HL-60 (cell line): ENCODE results near the gene TMED4.

ENCODE experiments used
- DNase-seq, 2 experiments: peaks; one replicate each; pipeline ENCODE4 v3.0.0-alpha.2; 2010 to 2020; ENCODE audit warnings: low read depth in 1 of 2, low spot score in 1 of 2
- H3K27ac ChIP-seq: fragments of 250-450 bp; sonication (Bioruptor Pico); replicated peaks from 2 replicates; pipeline ENCODE4 v1.5.1; 2020; ENCODE audit warnings: mild to moderate bottlenecking, moderate library complexity
- H3K27me3 ChIP-seq: fragments of 250-450 bp; sonication (Bioruptor Pico); 2 replicates; pipeline ENCODE4 v1.5.1; 2021; ENCODE audit warnings: mild to moderate bottlenecking, moderate library complexity; ENCODE audit not compliant: insufficient read depth, poor library complexity, severe bottlenecking
- H3K4me3 ChIP-seq: replicated peaks from 2 replicates; pipeline ENCODE4 v1.5.1; 2011; ENCODE audit warnings: mild to moderate bottlenecking, control low read depth, low read length; ENCODE audit not compliant: insufficient read depth
- CTCF ChIP-seq: IDR thresholded peaks from one replicate; pipeline ENCODE4 v1.5.1; 2011; ENCODE audit warnings: low read length, control low read depth, inconsistent platforms; ENCODE audit not compliant: insufficient read depth
- GABPA ChIP-seq: IDR thresholded peaks from 2 replicates; pipeline ENCODE4 v1.6.1; 2012; ENCODE audit warnings: low read depth
- POLR2AphosphoS5 ChIP-seq: IDR thresholded peaks from 2 replicates; pipeline ENCODE4 v1.6.1; 2012; ENCODE audit warnings: low read depth
- SPI1 ChIP-seq: IDR thresholded peaks from 2 replicates; pipeline ENCODE4 v1.6.1; 2012; ENCODE audit warnings: low read depth, mild to moderate bottlenecking, borderline replicate concordance
- TF ChIP-seq, protein P1 (sequence below): IDR thresholded peaks from 2 replicates; pipeline ENCODE4 v1.6.1; 2012; ENCODE audit warnings: low read depth; ENCODE audit not compliant: insufficient replicate concordance

Gene TMED4

DNA sequence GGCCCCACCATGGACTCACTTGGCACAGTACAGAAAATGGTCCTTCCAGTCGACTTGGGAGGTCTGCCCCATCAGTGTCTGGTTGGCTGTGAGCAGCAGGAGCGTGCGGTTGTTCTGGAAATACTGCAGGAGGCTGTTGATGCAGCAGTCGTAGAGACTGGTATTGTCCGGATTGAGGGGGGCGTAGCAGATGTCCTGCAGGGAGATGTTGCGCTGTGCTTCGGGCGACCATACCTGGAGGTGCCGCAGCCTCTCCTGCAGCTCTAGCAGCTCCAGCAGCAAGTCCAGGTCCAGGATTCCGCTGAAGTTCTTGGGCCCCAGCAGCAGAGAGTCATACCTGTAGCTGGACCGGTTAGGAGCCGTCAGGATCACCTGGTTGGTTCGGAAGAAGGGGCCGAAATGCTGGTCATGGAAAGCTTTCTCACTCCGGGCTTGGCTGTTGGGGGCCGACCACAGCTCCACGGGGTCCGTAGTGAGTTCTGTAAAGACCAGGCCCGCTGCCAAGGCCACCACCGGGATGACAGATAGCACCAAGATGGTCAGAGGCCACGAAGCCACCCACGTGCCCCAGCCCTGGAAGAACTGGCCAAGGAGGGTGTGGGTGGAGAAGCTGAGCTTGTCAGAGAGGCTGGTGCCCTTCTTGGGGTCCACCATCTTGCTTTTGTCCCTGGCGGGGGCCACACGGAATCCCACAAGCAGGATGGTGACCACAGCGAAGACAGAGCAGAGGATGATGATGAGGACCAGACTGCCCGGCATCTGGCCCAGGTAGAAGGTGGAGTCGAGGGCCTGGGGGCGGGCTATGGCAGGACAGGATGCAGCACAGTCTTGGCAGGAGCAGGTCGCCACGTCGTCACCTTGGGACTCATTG is 43.0 kb downstream of the TMED4 start:
- Histone ChIP-seq H3K27ac (no peak overlapping the region), H3K27me3 (no peaks in the 10 kb centered on the region), H3K4me3 (no peak overlapping the region)
- TF ChIP-seq CTCF (no peak), POLR2AphosphoS5 (no peak), SPI1 (no peak), GABPA (no peak)
- TF ChIP-seq, protein P1, sequence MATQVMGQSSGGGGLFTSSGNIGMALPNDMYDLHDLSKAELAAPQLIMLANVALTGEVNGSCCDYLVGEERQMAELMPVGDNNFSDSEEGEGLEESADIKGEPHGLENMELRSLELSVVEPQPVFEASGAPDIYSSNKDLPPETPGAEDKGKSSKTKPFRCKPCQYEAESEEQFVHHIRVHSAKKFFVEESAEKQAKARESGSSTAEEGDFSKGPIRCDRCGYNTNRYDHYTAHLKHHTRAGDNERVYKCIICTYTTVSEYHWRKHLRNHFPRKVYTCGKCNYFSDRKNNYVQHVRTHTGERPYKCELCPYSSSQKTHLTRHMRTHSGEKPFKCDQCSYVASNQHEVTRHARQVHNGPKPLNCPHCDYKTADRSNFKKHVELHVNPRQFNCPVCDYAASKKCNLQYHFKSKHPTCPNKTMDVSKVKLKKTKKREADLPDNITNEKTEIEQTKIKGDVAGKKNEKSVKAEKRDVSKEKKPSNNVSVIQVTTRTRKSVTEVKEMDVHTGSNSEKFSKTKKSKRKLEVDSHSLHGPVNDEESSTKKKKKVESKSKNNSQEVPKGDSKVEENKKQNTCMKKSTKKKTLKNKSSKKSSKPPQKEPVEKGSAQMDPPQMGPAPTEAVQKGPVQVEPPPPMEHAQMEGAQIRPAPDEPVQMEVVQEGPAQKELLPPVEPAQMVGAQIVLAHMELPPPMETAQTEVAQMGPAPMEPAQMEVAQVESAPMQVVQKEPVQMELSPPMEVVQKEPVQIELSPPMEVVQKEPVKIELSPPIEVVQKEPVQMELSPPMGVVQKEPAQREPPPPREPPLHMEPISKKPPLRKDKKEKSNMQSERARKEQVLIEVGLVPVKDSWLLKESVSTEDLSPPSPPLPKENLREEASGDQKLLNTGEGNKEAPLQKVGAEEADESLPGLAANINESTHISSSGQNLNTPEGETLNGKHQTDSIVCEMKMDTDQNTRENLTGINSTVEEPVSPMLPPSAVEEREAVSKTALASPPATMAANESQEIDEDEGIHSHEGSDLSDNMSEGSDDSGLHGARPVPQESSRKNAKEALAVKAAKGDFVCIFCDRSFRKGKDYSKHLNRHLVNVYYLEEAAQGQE = no peak
- DNase-seq = no peak

GRCh38 chr7:44538093-44538797 is 43.8 kb downstream of the TMED4 start:
- no peak for DNase-seq
- Histone ChIP-seq H3K27ac (no peak overlapping the region), H3K27me3 (no peaks in the 10 kb centered on the region), H3K4me3 (no peak overlapping the region)
- TF ChIP-seq GABPA (no peak), POLR2AphosphoS5 (no peak), SPI1 (no peak), CTCF (no peak)
- TF ChIP-seq, protein P1 = no peak

DNA sequence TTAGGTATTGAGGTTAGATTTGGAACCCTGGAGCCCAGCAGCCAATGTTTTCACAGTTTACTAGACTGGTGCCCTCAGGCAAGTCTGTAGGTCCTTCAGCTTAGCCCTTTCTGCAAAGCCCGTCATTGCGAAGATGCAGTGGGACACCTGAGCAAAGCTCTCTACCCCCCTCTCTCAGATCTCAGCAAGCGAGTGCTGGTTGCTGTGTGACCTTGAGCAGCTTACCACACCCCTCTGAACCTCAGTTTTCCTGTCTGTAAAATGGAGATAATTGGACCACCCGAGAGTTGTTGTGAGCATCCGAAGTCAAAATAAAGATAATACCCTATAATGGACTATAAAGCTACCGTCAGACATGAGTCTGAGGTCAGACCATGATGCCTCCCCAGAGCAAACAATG is 44.6 kb downstream of the TMED4 start:
- Histone ChIP-seq H3K27ac (no peak overlapping the region), H3K4me3 (no peak overlapping the region), H3K27me3 (no peaks in the 10 kb centered on the region)
- TF ChIP-seq SPI1 (no peak), CTCF (no peak)
- TF ChIP-seq, protein P1 = no peak
- DNase-seq = no peak
